RWPE1 (cell line): Measurements from ENCODE around the gene NXT2.

Experiments used
- CTCF ChIA-PET: fragments of 350-600 bp; sonication (Branson Sonifier 250); formaldehyde crosslinking; extraction: SDS; loops from one replicate; lab custom pipeline; 2021; lab: Yijun Ruan, JAX
- POLR2A ChIA-PET: fragments of 400-600 bp; formaldehyde crosslinking; extraction: SDS; loops from one replicate; lab custom pipeline; 2020; ENCODE audit warnings: antibody characterized with exemption; ENCODE audit not compliant: low non-redundant PET; lab: Yijun Ruan, JAX
- DNase-seq: peaks from one replicate; pipeline ENCODE4 v3.0.0; 2012; ENCODE audit warnings: low spot score
- H3K27ac ChIP-seq: fragments of 450-650 bp; 2 replicates; pipeline ENCODE4 v1.5.1; 2017
- CTCF ChIP-seq: fragments of 450-650 bp; conservative IDR thresholded peaks from 2 replicates; pipeline ENCODE4 v1.5.1; 2017; ENCODE audit warnings: low read depth, mild to moderate bottlenecking

NXT2 gene

GRCh38 chrX:109536439-109537323, at the start of gene NXT2:
Gene NXT2 (plus strand): TSS chrX:109536844. CDS start chrX:109537007, 163 bp downstream.
- H3K27ac ChIP-seq = peak within 1 kb of the TSS; percentile 86
- ChIA-PET POLR2A (interaction anchor here (0.9 kb wide), 1 partner anchor 102 kb away, joined by 4 read pairs; no protein-coding TSS in a partner anchor), CTCF (no interaction called here)
- peak; percentile 87 for DNase-seq
- no peak for TF ChIP-seq CTCF

- TF ChIP-seq CTCF = no peak
- no peak for DNase-seq
- no peak overlapping the region for H3K27ac ChIP-seq
- POLR2A ChIA-PET = no interaction called here
- CTCF ChIA-PET = no interaction called here
Measured at GRCh38 chrX:109487640-109488039, 49.0 kb upstream of the NXT2 start.

GRCh38 chrX:109489174-109489573, 47.5 kb upstream of the NXT2 start:
- ChIA-PET CTCF (no interaction called here), POLR2A (no interaction called here)
- no peak for DNase-seq
- H3K27ac ChIP-seq = no peak overlapping the region
- TF ChIP-seq CTCF = no peak

- TF ChIP-seq CTCF = no peak
- DNase-seq = no peak
- ChIA-PET CTCF (no interaction called here), POLR2A (no interaction called here)
- no peak overlapping the region for H3K27ac ChIP-seq
Measured at GRCh38 chrX:109498434-109498833, 38.2 kb upstream of the NXT2 start.

- DNase-seq = no peak
- ChIA-PET POLR2A (no interaction called here), CTCF (no interaction called here)
- TF ChIP-seq CTCF = no peak
- H3K27ac ChIP-seq = no peak overlapping the region
Measured at GRCh38 chrX:109501176-109501575, 35.5 kb upstream of the NXT2 start.

GRCh38 chrX:109508915-109509314, 27.7 kb upstream of the NXT2 start:
- no peak for DNase-seq
- ChIA-PET POLR2A (no interaction called here), CTCF (no interaction called here)
- TF ChIP-seq CTCF = no peak
- no peak overlapping the region for H3K27ac ChIP-seq
